Mesenchymal stem cell (in vitro differentiated cells and primary cell): ENCODE data around the gene YIPF3.
A peak's percentile ranks its signal among the peaks of the same experiment; 100 is the strongest.

Source experiments
- DNase-seq: peaks from one replicate; pipeline ENCODE4 v3.0.0-alpha.2; 2013
- H2AFZ ChIP-seq: one replicate; pipeline ENCODE4 v1.6.1; 2013; ENCODE audit warnings: low read depth, mild to moderate bottlenecking, control low read depth, inconsistent platforms, low read length, moderate library complexity
- H2AK5ac ChIP-seq: 2 replicates; pipeline ENCODE4 v1.6.1; 2013; ENCODE audit warnings: low read length, moderate library complexity, mild to moderate bottlenecking, inconsistent platforms; ENCODE audit not compliant: severe bottlenecking
- H2BK120ac ChIP-seq: one replicate; pipeline ENCODE4 v1.6.1; 2013; ENCODE audit warnings: low read depth, mild to moderate bottlenecking, inconsistent platforms, low read length, moderate library complexity
- H2BK12ac ChIP-seq, 2 experiments: one replicate each; pipeline ENCODE4 v1.6.1; 2013; ENCODE audit warnings: inconsistent platforms in 2 of 2, low read length in 2 of 2, mild to moderate bottlenecking in 2 of 2, moderate library complexity in 2 of 2, control low read depth in 1 of 2
- H2BK15ac ChIP-seq: one replicate; pipeline ENCODE4 v1.6.1; 2013; ENCODE audit warnings: mild to moderate bottlenecking, low read depth, inconsistent platforms; ENCODE audit not compliant: poor library complexity, severe bottlenecking
- H2BK5ac ChIP-seq: 2 replicates; pipeline ENCODE4 v1.6.1; 2013; ENCODE audit warnings: low read depth, mild to moderate bottlenecking, low read length, control low read depth, inconsistent platforms; ENCODE audit not compliant: poor library complexity, severe bottlenecking
- H3K14ac ChIP-seq, 2 experiments: one replicate each; pipeline ENCODE4 v1.6.1; 2013; ENCODE audit warnings: inconsistent platforms in 2 of 2, low read length in 2 of 2, control low read depth in 1 of 2, mild to moderate bottlenecking in 1 of 2, moderate library complexity in 1 of 2
- H3K18ac ChIP-seq, 2 experiments: one replicate each; pipeline ENCODE4 v1.6.1; 2013; ENCODE audit warnings: inconsistent platforms in 2 of 2, low read length in 2 of 2, control low read depth in 1 of 2, low read depth in 1 of 2, mild to moderate bottlenecking in 1 of 2
- H3K23ac ChIP-seq, 2 experiments: one replicate each; pipeline ENCODE4 v1.6.1; 2013; ENCODE audit warnings: inconsistent platforms in 2 of 2, low read length in 2 of 2, mild to moderate bottlenecking in 2 of 2, moderate library complexity in 2 of 2, control low read depth in 1 of 2
- H3K27ac ChIP-seq: 2 replicates; pipeline ENCODE4 v1.5.1; 2013; ENCODE audit warnings: mild to moderate bottlenecking, moderate library complexity, low read length, control low read depth, inconsistent platforms; ENCODE audit not compliant: poor library complexity, severe bottlenecking
- H3K27me3 ChIP-seq, 2 experiments: 2 replicates each; pipeline versions ENCODE4 v1.6.1 to v1.7.0; 2013; ENCODE audit warnings: low read length in 2 of 2, mild to moderate bottlenecking in 2 of 2, moderate library complexity in 2 of 2, control low read depth in 1 of 2, inconsistent platforms in 1 of 2; ENCODE audit not compliant: control insufficient read depth in 1 of 2, insufficient read depth in 1 of 2
- H3K36me3 ChIP-seq, 2 experiments: 2 replicates each; pipeline versions ENCODE4 v1.6.1 to v1.7.0; 2013; ENCODE audit warnings: low read length in 2 of 2, control low read depth in 1 of 2, inconsistent platforms in 1 of 2, low read depth in 1 of 2, mild to moderate bottlenecking in 1 of 2; ENCODE audit not compliant: insufficient read depth in 2 of 2, control insufficient read depth in 1 of 2
- H3K4ac ChIP-seq, 2 experiments: one replicate each; pipeline ENCODE4 v1.6.1; 2013; ENCODE audit warnings: inconsistent platforms in 2 of 2, low read length in 2 of 2, mild to moderate bottlenecking in 2 of 2, moderate library complexity in 2 of 2, control low read depth in 1 of 2, low read depth in 1 of 2
- H3K4me1 ChIP-seq: 2 replicates; pipeline ENCODE4 v1.6.1; 2013; ENCODE audit warnings: low read depth, low read length, control low read depth; ENCODE audit not compliant: control insufficient read depth, insufficient read depth
- H3K4me2 ChIP-seq: 2 replicates; pipeline ENCODE4 v1.6.1; 2013; ENCODE audit warnings: low read length, mild to moderate bottlenecking, inconsistent platforms; ENCODE audit not compliant: poor library complexity, severe bottlenecking
- H3K4me3 ChIP-seq, 2 experiments: 2 replicates each; pipeline versions ENCODE4 v1.5.1 to v1.7.0; 2013; ENCODE audit warnings: low read length in 2 of 2, mild to moderate bottlenecking in 2 of 2, control low read depth in 1 of 2, low read depth in 1 of 2; ENCODE audit not compliant: insufficient read depth in 1 of 2
- H3K79me1 ChIP-seq: replicated peaks from 2 replicates; pipeline ENCODE4 v1.6.1; 2013; ENCODE audit warnings: mild to moderate bottlenecking, control low read depth, low read length, inconsistent platforms; ENCODE audit not compliant: poor library complexity, severe bottlenecking
- H3K9ac ChIP-seq: 2 replicates; pipeline ENCODE4 v1.7.0; 2013; ENCODE audit warnings: mild to moderate bottlenecking, low read length, moderate library complexity
- H3K9me3 ChIP-seq: 2 replicates; pipeline ENCODE4 v1.7.0; 2013; ENCODE audit warnings: mild to moderate bottlenecking, low read length; ENCODE audit not compliant: control insufficient read depth
- H4K8ac ChIP-seq: one replicate; pipeline ENCODE4 v1.6.1; 2013; ENCODE audit warnings: inconsistent platforms, mild to moderate bottlenecking, low read length, moderate library complexity
- H4K91ac ChIP-seq: one replicate; pipeline ENCODE4 v1.6.1; 2013; ENCODE audit warnings: mild to moderate bottlenecking, low read length, inconsistent platforms
- WGBS: methylation state at CpG from one replicate; pipeline ENCODE4 v1.1.7; 2013; ENCODE audit warnings: mixed read lengths; 5-methylcytosine and 5-hydroxymethylcytosine counted together

The YIPF3 gene

DNA sequence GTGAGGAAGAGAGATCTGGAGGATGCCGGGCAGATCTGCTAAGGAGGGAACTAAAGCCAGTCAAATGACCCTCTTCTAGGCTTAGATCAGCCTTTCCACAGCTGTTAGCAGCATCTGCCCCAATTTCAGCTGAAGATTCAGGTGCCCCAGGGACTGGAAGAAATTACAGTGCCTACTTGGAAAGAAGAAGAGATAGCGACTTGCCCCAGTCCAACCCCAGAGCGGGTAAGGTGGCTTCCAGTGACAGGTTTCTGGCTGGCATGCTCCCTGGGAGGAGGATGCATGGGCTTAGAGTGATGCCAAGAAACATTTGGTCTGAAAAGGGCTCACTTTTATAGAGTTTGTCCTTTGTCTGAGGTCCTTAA is 38.7 kb downstream of the YIPF3 start:
- Histone ChIP-seq H3K27ac (no peak overlapping the region), H3K9ac (peak overlapping the region; percentile 94), H2AK5ac (no peak overlapping the region), H2BK120ac (no peak overlapping the region), H4K8ac (no peak overlapping the region), H3K4me1 (peaks cover 6% of the 10 kb centered on the region), H2BK5ac (no peak overlapping the region), H3K27me3 (no peaks in the 10 kb centered on the region), H2BK12ac (no peak overlapping the region), H3K4ac (peak overlapping the region in 1 of 2 experiments; percentile 13), H2AFZ (no peak overlapping the region), H3K36me3 (peaks cover 0 to 3% of the 10 kb centered on the region in 2 experiments), H3K18ac (no peak overlapping the region), H3K14ac (no peak overlapping the region), H3K79me1 (peaks cover 31% of the 10 kb centered on the region), H3K9me3 (no peaks in the 10 kb centered on the region), H4K91ac (peak overlapping the region; percentile 31), H3K4me3 (peak overlapping the region; percentile 70 to 95), H3K4me2 (peak overlapping the region; percentile 69), H3K23ac (no peak overlapping the region), H2BK15ac (no peak overlapping the region)
- 32% methylated on average over 3 of the region's 3 CpGs for WGBS
- DNase-seq = no peak

DNA sequence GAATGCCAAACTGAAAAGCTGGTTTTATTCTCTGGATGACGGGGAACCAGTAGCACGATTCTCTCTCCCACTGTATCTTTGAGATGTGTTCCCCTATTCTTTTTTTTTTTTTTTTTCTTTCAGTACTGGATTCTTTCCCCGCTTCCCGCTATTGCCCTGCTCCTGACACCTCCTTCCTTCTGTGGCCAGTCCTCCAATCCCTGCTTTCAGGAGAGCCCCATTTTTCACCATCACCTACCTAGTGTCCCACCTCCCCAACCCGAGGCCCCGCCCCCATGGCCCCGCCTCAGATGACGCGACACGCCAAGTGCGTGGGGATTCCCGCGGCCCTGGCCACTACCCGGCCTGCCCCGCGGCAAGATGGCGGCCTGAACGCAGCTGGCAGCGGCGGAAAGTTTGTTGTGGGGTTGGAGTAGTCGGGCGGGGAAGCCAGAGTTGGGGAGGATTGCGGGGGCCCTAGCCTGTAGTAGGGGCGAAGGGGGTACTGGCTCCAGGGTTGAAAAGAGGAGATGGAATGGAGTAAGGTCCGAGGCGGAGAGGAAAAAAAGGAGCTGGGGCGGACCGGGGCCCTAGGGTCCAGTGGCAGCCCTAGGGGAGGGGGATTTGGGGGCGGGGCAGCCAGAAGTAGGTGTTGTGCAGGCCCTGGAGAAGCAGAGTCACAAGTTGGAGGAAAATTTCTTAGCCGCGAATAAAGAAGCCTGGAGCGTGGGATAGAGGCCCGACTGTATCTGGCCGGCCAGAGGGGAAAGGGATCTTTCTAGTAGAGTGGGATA is 39.3 kb downstream of the YIPF3 start, which contains the start of gene TJAP1:
TJAP1 (plus strand) TSS at position 336 of the 773 bp plus-strand sequence. CDS start 21,432 bp downstream, outside the sequence.
- Histone ChIP-seq H4K8ac (peak within 1 kb of the TSS; percentile 88), H3K9me3 (no peaks in the 10 kb centered on the region), H3K18ac (peak within 1 kb of the TSS in 1 of 2 experiments; percentile 37), H2BK12ac (no peak within 1 kb of the TSS), H3K14ac (no peak within 1 kb of the TSS), H2BK120ac (no peak within 1 kb of the TSS), H3K79me1 (peaks cover 30% of the 10 kb centered on the region), H3K4ac (peak within 1 kb of the TSS; percentile 11 to 13), H3K4me3 (peak within 1 kb of the TSS; percentile 70 to 95), H3K36me3 (peaks cover 0 to 3% of the 10 kb centered on the region in 2 experiments), H2BK15ac (no peak within 1 kb of the TSS), H3K27ac (peak within 1 kb of the TSS; percentile 48), H2AFZ (peak within 1 kb of the TSS; percentile 89), H2BK5ac (peak within 1 kb of the TSS; percentile 68), H3K4me1 (peaks cover 6% of the 10 kb centered on the region), H3K9ac (peak within 1 kb of the TSS; percentile 94), H3K27me3 (peaks cover 0 to 3% of the 10 kb centered on the region in 2 experiments), H3K23ac (no peak within 1 kb of the TSS), H4K91ac (peak within 1 kb of the TSS; percentile 31), H3K4me2 (peak within 1 kb of the TSS; percentile 85), H2AK5ac (no peak within 1 kb of the TSS)
- DNase-seq = peak; percentile 91
- 3% methylated on average over 33 of the region's 34 CpGs for WGBS

DNA sequence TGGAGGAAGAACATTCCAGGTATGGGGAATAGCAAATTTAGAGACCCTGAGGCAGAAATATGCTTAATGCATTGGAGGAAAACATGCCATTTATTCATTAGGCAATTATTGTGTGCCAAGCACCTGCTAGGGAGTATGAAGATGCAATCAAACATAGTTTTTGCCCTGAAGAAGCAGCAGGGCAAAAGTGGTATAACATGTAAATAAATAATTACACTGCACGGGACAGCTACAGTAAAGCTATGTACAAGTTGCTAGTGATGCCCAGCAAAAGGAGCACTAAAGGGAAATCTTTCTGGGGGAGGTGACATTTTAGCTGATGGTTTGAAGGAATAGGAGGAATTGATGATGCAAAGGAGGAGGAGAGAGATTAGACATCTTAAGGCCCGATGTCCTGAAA is 40.0 kb downstream of the YIPF3 start:
- Histone ChIP-seq H3K27me3 (peaks cover under 1 to 4% of the 10 kb centered on the region in 2 experiments), H2BK120ac (no peak overlapping the region), H3K4me2 (peak overlapping the region; percentile 85), H3K4me1 (peaks cover 6% of the 10 kb centered on the region), H3K14ac (no peak overlapping the region), H3K9me3 (no peaks in the 10 kb centered on the region), H4K8ac (no peak overlapping the region), H2BK12ac (no peak overlapping the region), H3K79me1 (peaks cover 24% of the 10 kb centered on the region), H3K27ac (peak overlapping the region; percentile 48), H2BK15ac (no peak overlapping the region), H3K36me3 (peaks cover 0 to 3% of the 10 kb centered on the region in 2 experiments), H2AFZ (peak overlapping the region; percentile 89), H2AK5ac (no peak overlapping the region), H3K23ac (no peak overlapping the region), H4K91ac (no peak overlapping the region), H3K18ac (no peak overlapping the region), H2BK5ac (no peak overlapping the region), H3K4ac (peak overlapping the region in 1 of 2 experiments; percentile 11), H3K4me3 (peak overlapping the region in 1 of 2 experiments; percentile 95), H3K9ac (peak overlapping the region; percentile 94)
- no peak for DNase-seq
- 46% methylated on average over 2 of the region's 2 CpGs for WGBS

- 86% methylated on average over 6 of the region's 6 CpGs for WGBS
- Histone ChIP-seq H2BK15ac (no peak overlapping the region), H3K36me3 (peaks cover 0 to 3% of the 10 kb centered on the region in 2 experiments)
Observed at GRCh38 chr6:43475516-43475915, 41.2 kb downstream of the YIPF3 start.

More at GRCh38 chr6:43475516-43475915, 41.2 kb downstream of the YIPF3 start:
- no peak overlapping the region for H2BK120ac ChIP-seq
- H3K18ac ChIP-seq = no peak overlapping the region
- no peak overlapping the region for H3K14ac ChIP-seq
- peaks cover 4 to 11% of the 10 kb centered on the region in 2 experiments for H3K27me3 ChIP-seq
- no peak overlapping the region for H2BK12ac ChIP-seq
- H4K91ac ChIP-seq = no peak overlapping the region
- no peak overlapping the region for H3K27ac ChIP-seq
- H3K4ac ChIP-seq = no peak overlapping the region
- no peak overlapping the region for H2AK5ac ChIP-seq
- no peak overlapping the region for H3K4me3 ChIP-seq
- H2AFZ ChIP-seq = no peak overlapping the region
- H2BK5ac ChIP-seq = no peak overlapping the region
- no peak for DNase-seq
- no peak overlapping the region for H4K8ac ChIP-seq
- H3K4me1 ChIP-seq = peaks cover 6% of the 10 kb centered on the region
- no peaks in the 10 kb centered on the region for H3K9me3 ChIP-seq
- H3K4me2 ChIP-seq = no peak overlapping the region
- H3K23ac ChIP-seq = no peak overlapping the region
- peaks cover 19% of the 10 kb centered on the region for H3K79me1 ChIP-seq
- H3K9ac ChIP-seq = no peak overlapping the region
